NT2/D1 (cell line): ENCODE measurements around the gene CUL1.

Experiments
- SUZ12 ChIP-seq: IDR thresholded peaks from 2 replicates; pipeline ENCODE4 v1.6.1; 2011; ENCODE audit not compliant: insufficient read length, insufficient read depth; ENCODE audit errors: extremely low read depth
- ZNF274 ChIP-seq: IDR thresholded peaks from 2 replicates; pipeline ENCODE4 v1.6.1; 2011; ENCODE audit warnings: mild to moderate bottlenecking, low read depth, low read length

GRCh38 chr7:148720472-148720871 lies 21.8 kb downstream of the CUL1 start:
- TF ChIP-seq SUZ12 (no peak), ZNF274 (no peak)
